CD4-positive, alpha-beta memory T cell (primary cell): ENCODE data around the gene ABHD11. TPM values are rescaled to one million over a fixed set of nuclear protein-coding genes. Genes with fewer than 3 reads are reported as not detected.
"Not testable (repeated sequence)": the region's sequence is repeated elsewhere in the genome, so short reads cannot be mapped to it uniquely, and the experiment has no call there.

Source experiments
- CTCF ChIA-PET: fragments of 350-600 bp; sonication (Branson Sonifier 250); formaldehyde crosslinking; loops from one replicate; lab custom pipeline; 2021; ENCODE audit warnings: inconsistent platforms; ENCODE audit not compliant: partially characterized antibody; lab: Charles Lee
- POLR2A ChIA-PET: fragments of 350-600 bp; sonication (Branson Sonifier 250); formaldehyde crosslinking; loops from one replicate; lab custom pipeline; 2021; ENCODE audit not compliant: partially characterized antibody; lab: Charles Lee
- DNase-seq, 5 donors: peaks; one replicate each; pipeline versions ENCODE4 v3.0.0 to v3.0.0-alpha.2; 2020 to 2022; ENCODE audit warnings: mixed read lengths in 1 of 5
- H3K27ac ChIP-seq: one replicate; pipeline ENCODE4 v1.7.0; 2013; ENCODE audit warnings: low read depth, low read length
- H3K27me3 ChIP-seq: 2 replicates; pipeline ENCODE4 v1.7.0; 2013; ENCODE audit warnings: mild to moderate bottlenecking, low read length, moderate library complexity; ENCODE audit not compliant: insufficient read depth
- H3K36me3 ChIP-seq: 2 replicates; pipeline ENCODE4 v1.7.0; 2013; ENCODE audit warnings: mild to moderate bottlenecking, low read length, moderate library complexity; ENCODE audit not compliant: insufficient read depth
- H3K4me1 ChIP-seq: 2 replicates; pipeline ENCODE4 v1.7.0; 2013; ENCODE audit warnings: mild to moderate bottlenecking, low read length, moderate library complexity; ENCODE audit not compliant: insufficient read depth
- H3K4me3 ChIP-seq, 2 donors: one replicate each; pipeline ENCODE4 v1.7.0; 2013; ENCODE audit warnings: low read length in 2 of 2, mild to moderate bottlenecking in 1 of 2
- H3K9me3 ChIP-seq, 2 donors: one replicate each; pipeline ENCODE4 v1.7.0; 2013; ENCODE audit warnings: low read length in 2 of 2, control low read depth in 1 of 2; ENCODE audit not compliant: control insufficient read depth in 1 of 2
- H3K27ac Mint-ChIP-seq, 7 donors: one replicate each; pipeline ENCODE4 v1.8.0; 2020 to 2021; ENCODE audit warnings: mixed read lengths in 7 of 7, mild to moderate bottlenecking in 6 of 7, inconsistent platforms in 3 of 7, moderate library complexity in 3 of 7
- H3K27me3 Mint-ChIP-seq, 2 donors: one replicate each; pipeline ENCODE4 v1.8.0; 2020 to 2021; ENCODE audit warnings: mixed read lengths in 2 of 2
- H3K36me3 Mint-ChIP-seq, 2 donors: one replicate each; pipeline ENCODE4 v1.8.0; 2020 to 2021; ENCODE audit warnings: mixed read lengths in 2 of 2, inconsistent platforms in 1 of 2, mild to moderate bottlenecking in 1 of 2
- H3K4me1 Mint-ChIP-seq, 4 donors: one replicate each; pipeline ENCODE4 v1.8.0; 2020 to 2021; ENCODE audit warnings: mixed read lengths in 4 of 4, mild to moderate bottlenecking in 1 of 4
- H3K4me3 Mint-ChIP-seq, 8 donors: one replicate each; pipeline ENCODE4 v1.8.0; 2020 to 2021; ENCODE audit warnings: mixed read lengths in 8 of 8, mild to moderate bottlenecking in 7 of 8, moderate library complexity in 6 of 8, inconsistent platforms in 3 of 8
- H3K9me3 Mint-ChIP-seq, 8 donors: one replicate each; pipeline ENCODE4 v1.8.0; 2020 to 2021; ENCODE audit warnings: mixed read lengths in 8 of 8, mild to moderate bottlenecking in 5 of 8, inconsistent platforms in 3 of 8, moderate library complexity in 1 of 8
- intact Hi-C: fragments of 100-400 bp; cut with micrococcal nuclease; formaldehyde crosslinking; loops from one replicate; pipeline ENCODE4 v1.15.1; 2023
- polyA plus RNA-seq, 2 donors: library from polyadenylated mRNA; unstranded; fragments of 300-500 nt; fragmentation: Illumina TruSeq; gene quantifications; one replicate each; pipeline ENCODE4 v1.2.3, GENCODE V29; 2021
- total RNA-seq, 2 experiments: library from RNA; stranded (reverse); gene quantifications; one replicate each; pipeline ENCODE4 v1.2.3, GENCODE V29; 2021

The ABHD11 gene, protein sequence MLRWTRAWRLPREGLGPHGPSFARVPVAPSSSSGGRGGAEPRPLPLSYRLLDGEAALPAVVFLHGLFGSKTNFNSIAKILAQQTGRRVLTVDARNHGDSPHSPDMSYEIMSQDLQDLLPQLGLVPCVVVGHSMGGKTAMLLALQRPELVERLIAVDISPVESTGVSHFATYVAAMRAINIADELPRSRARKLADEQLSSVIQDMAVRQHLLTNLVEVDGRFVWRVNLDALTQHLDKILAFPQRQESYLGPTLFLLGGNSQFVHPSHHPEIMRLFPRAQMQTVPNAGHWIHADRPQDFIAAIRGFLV
- total RNA-seq = 10 to 100 TPM; 22.3 to 23.9 TPM
- 10 to 100 TPM in 1 of 2 donors, 1 to 10 TPM in 1; 7.4 to 13.1 TPM for polyA plus RNA-seq

DNA sequence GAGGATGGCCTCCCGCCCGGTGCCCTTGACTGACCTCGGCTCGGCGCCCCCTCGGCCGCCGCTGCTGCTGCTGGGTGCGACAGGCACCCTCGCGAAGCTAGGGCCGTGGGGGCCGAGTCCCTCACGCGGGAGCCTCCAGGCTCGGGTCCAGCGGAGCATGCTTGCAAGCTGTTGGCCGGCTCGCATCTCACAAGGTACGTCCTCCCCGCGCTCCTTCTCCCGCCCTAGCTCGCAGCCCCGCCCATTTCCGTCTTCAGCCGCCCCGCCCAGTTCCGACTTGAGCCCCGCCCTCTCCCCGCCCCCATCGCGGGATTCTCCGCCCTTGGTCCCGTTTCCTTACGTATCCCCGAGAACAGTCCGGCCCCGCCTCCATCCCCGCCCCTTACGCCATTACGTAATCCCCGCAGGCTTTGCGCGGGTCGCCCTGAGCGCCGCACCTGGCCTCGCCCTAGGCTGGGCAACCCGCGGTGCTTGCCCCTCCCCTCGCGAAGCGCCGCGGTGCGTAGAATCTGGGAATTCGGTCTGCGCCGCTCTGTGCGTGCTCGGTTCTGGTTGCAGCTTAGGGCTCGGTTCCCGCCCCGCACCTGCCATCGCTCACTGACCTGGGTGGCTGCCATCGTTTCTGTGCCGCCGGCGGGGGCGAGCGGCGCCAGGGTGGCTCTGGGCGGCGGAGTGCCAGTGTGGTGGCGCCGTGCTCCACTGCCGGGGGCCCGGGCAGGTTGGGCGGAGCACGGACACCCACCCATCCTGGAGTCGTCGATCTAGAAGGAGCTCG, at the start of gene ABHD11:
ABHD11 (minus strand) TSS at position 191 of the 775 bp plus-strand sequence; CDS start at position 159, 32 bp downstream.
- DNase-seq = peak; percentile 96 to 99 (median 97)
- peak within 1 kb of the TSS; percentile 88 to 95 (median 91) for H3K4me3 Mint-ChIP-seq
- peaks cover 6 to 26% (median 13%) of the 10 kb centered on the region in 4 donors for H3K4me1 Mint-ChIP-seq
- H3K27me3 Mint-ChIP-seq = no peaks in the 10 kb centered on the region
- POLR2A ChIA-PET = interaction anchor here (0.6 to 2.1 kb wide), 14 partner anchors 9 to 910 kb away, joined by 3 to 12 read pairs (median 4); partner anchors contain the start of genes BAZ1B, METTL27, STX1A and TBL2
- no peaks in the 10 kb centered on the region for H3K36me3 ChIP-seq
- H3K4me1 ChIP-seq = peaks cover 21% of the 10 kb centered on the region
- H3K9me3 ChIP-seq = no peaks in the 10 kb centered on the region
- peak within 1 kb of the TSS; percentile 75 for H3K27ac ChIP-seq
- intact Hi-C loops = loop anchor here (1.0 to 2.0 kb wide), 9 partner anchors 19 to 910 kb away; partner anchors contain the start of genes BAZ1B, BCL7B, BUD23 and DNAJC30
- CTCF ChIA-PET = interaction anchor here (0.7 to 9.7 kb wide), 7 partner anchors 13 to 133 kb away, joined by 3 to 142 read pairs (median 5); no protein-coding TSS in a partner anchor
- H3K4me3 ChIP-seq = peak within 1 kb of the TSS; percentile 65 to 78
- no peaks in the 10 kb centered on the region for H3K9me3 Mint-ChIP-seq
- H3K36me3 Mint-ChIP-seq = peaks cover 0 to 7% of the 10 kb centered on the region in 2 donors
- H3K27ac Mint-ChIP-seq = peak within 1 kb of the TSS; percentile 89 to 96 (median 94)
- no peaks in the 10 kb centered on the region for H3K27me3 ChIP-seq

DNA sequence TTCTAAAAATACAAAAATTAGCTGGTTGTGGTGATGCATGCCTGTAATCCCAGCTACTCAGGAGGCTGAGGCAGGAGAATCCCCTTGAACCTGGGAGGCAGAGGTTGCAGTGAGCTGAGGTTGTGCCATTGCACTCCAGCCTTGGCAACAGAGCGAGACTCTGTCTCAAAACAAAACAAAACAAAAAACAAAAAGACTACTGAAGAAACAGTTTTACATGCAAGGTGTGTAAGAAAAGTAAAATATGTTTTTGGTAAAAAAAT, 49.1 kb upstream of the ABHD11 start:
- H3K4me1 ChIP-seq, H3K27me3 ChIP-seq, POLR2A ChIA-PET, CTCF ChIA-PET, DNase-seq, H3K27me3 Mint-ChIP-seq, H3K36me3 Mint-ChIP-seq, H3K27ac ChIP-seq, H3K9me3 Mint-ChIP-seq, H3K36me3 ChIP-seq, H3K4me3 Mint-ChIP-seq, intact Hi-C loops, H3K27ac Mint-ChIP-seq, H3K4me1 Mint-ChIP-seq, H3K4me3 ChIP-seq, H3K9me3 ChIP-seq: not testable (repeated sequence)

DNA sequence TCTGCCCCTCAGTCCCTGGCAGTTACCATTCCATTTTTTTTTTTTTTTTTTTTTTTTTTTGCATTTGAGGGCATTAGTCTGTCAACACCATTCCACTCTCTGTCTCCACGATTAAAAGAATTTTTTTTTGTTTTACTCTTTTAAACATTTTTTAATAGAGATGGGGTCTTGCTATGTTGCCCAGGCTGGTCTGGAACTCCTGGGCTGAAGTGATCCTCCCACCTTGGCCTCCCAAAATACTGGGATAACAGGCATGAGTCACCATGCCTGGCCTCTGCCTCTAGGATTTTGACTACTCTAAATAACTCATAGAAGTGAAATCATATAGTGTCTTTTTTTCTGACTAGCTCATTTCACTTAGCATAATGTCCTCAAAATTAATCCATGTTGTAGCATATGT, 48.0 kb upstream of the ABHD11 start:
- Histone ChIP-seq H3K9me3 (no peaks in the 10 kb centered on the region), H3K27me3 (no peaks in the 10 kb centered on the region), H3K27ac (no peak overlapping the region), H3K4me1 (no peaks in the 10 kb centered on the region), H3K4me3 (no peak overlapping the region), H3K36me3 (no peaks in the 10 kb centered on the region)
- Mint-ChIP-seq H3K4me3 (no peak overlapping the region), H3K27me3 (peaks cover 2% of the 10 kb centered on the region in 2 donors), H3K27ac (no peak overlapping the region), H3K4me1 (no peaks in the 10 kb centered on the region), H3K9me3 (peaks cover 0 to 6% (median 3%) of the 10 kb centered on the region in 8 donors), H3K36me3 (no peaks in the 10 kb centered on the region)
- intact Hi-C loops = no loop called here
- DNase-seq = no peak
- ChIA-PET CTCF (no interaction called here), POLR2A (no interaction called here)

DNA sequence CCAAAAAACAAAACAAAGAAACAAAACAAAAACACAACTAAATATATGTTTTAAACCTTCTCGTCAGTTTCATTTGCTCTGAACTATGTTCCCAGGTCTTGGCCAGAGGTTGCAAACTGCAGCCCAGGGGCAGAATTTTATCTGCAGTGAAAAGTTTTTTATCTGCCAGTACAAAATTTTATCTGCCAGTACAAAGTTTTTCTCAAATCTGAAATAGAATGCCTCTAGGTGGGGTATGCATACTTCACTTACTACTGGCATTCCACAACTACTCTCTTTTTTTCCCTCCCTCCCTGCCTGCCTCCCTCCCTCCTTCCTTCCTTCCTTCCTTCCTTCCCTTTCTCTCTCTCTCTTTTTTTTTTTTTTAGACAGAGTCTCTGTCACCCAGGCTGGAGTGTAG, 40.9 kb upstream of the ABHD11 start:
- H3K9me3 Mint-ChIP-seq = peaks cover 0 to 5% (median 0%) of the 10 kb centered on the region in 8 donors
- no peak overlapping the region for H3K4me3 Mint-ChIP-seq

DNA sequence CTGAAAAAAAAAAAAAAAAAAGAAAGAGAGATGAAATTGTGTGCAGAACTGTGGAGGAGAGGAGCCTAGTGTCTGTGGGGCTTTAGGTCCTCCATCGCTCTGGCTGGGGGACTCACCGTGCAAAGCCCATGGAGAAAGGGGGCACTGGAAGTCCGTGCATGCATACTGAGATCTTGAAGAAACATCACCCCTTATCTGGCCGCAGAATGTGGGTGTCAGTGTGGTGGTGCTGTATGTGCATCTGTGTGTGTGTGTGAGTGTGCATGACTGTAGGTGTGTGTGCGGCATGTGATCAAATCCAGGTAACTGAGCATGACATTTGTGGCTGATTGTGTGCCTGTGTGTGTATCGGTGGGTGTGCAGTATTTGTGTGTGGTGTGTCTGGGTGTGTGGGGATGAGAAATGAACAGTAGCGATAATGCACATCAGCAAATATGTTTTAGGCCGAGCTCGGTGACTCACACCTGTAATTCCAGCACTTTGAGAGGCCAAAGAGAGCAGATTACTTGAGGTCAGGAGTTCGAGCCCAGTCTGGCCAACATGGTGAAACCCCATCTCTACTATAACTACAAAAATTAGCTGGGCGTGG, 40.3 kb upstream of the ABHD11 start:
- Histone ChIP-seq H3K27me3 (no peaks in the 10 kb centered on the region), H3K4me1 (no peaks in the 10 kb centered on the region), H3K36me3 (no peaks in the 10 kb centered on the region), H3K4me3 (no peak overlapping the region), H3K9me3 (no peaks in the 10 kb centered on the region), H3K27ac (no peak overlapping the region)
- intact Hi-C loops = no loop called here
- H3K4me3 Mint-ChIP-seq = no peak overlapping the region
- ChIA-PET CTCF (no interaction called here), POLR2A (no interaction called here)
- H3K27me3 Mint-ChIP-seq = peaks cover 7% of the 10 kb centered on the region in 2 donors
- DNase-seq = no peak
- no peaks in the 10 kb centered on the region for H3K4me1 Mint-ChIP-seq
- H3K36me3 Mint-ChIP-seq = no peaks in the 10 kb centered on the region
- H3K27ac Mint-ChIP-seq = no peak overlapping the region
- H3K9me3 Mint-ChIP-seq = peaks cover 0 to 5% (median 0%) of the 10 kb centered on the region in 8 donors

More for the DNA sequence above, 40.9 kb upstream of the ABHD11 start:
- peak overlapping the region in 1 of 7 donors; percentile 64 for H3K27ac Mint-ChIP-seq
- ChIA-PET CTCF (no interaction called here), POLR2A (no interaction called here)
- peaks cover 4 to 6% of the 10 kb centered on the region in 2 donors for H3K27me3 Mint-ChIP-seq
- Histone ChIP-seq H3K36me3 (no peaks in the 10 kb centered on the region), H3K4me3 (no peak overlapping the region), H3K27me3 (no peaks in the 10 kb centered on the region), H3K9me3 (no peaks in the 10 kb centered on the region), H3K27ac (no peak overlapping the region), H3K4me1 (no peaks in the 10 kb centered on the region)
- intact Hi-C loops = no loop called here
- H3K36me3 Mint-ChIP-seq = no peaks in the 10 kb centered on the region
- no peaks in the 10 kb centered on the region for H3K4me1 Mint-ChIP-seq
- no peak for DNase-seq

DNA sequence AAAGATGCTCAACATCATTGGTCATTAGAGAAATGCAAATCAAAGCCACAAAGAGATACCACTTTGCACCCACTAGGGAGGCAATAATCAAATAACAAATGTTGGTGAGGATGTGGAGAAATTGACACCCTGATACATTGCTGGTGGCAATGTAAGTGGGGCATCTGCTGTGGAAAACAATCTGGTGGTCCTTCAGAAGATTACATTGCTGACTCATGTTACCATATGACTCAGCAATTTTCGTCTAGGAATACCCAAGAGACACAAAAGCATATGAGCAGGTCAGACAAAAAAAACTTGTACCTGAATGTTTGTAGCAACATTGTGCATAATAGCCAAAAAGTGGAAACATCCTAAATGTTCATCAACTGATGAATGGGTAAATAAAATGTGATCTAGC, 36.3 kb upstream of the ABHD11 start:
- CTCF ChIA-PET = no interaction called here

More for the DNA sequence above, 36.3 kb upstream of the ABHD11 start:
- no peaks in the 10 kb centered on the region for H3K36me3 Mint-ChIP-seq
- no peak for DNase-seq
- intact Hi-C loops = no loop called here
- Histone ChIP-seq H3K27ac (no peak overlapping the region), H3K9me3 (no peaks in the 10 kb centered on the region), H3K36me3 (no peaks in the 10 kb centered on the region), H3K4me1 (peaks cover 9% of the 10 kb centered on the region), H3K4me3 (no peak overlapping the region), H3K27me3 (no peaks in the 10 kb centered on the region)
- H3K27ac Mint-ChIP-seq = no peak overlapping the region
- no peak overlapping the region for H3K4me3 Mint-ChIP-seq
- POLR2A ChIA-PET = no interaction called here
- H3K27me3 Mint-ChIP-seq = peaks cover 17 to 27% of the 10 kb centered on the region in 2 donors
- H3K9me3 Mint-ChIP-seq = no peaks in the 10 kb centered on the region
- H3K4me1 Mint-ChIP-seq = peaks cover 2 to 4% (median 3%) of the 10 kb centered on the region in 4 donors
